Fibroblast of the aortic adventitia (primary cell): ENCODE measurements around the gene SLC39A9. TPM values are rescaled to one million over a fixed set of nuclear protein-coding genes. Genes with fewer than 3 reads are reported as not detected.

Experiments
- DNase-seq: peaks from one replicate; pipeline ENCODE4 v3.0.0-alpha.2; 2010; ENCODE audit warnings: low read depth
- H3K4me3 ChIP-seq: 2 replicates; pipeline ENCODE4 v1.5.1; 2011; ENCODE audit warnings: low read depth, mild to moderate bottlenecking, control low read depth, low read length, moderate library complexity
- total RNA-seq: library from RNA; depleted of rRNA; stranded (reverse); fragments of >200 nt; gene quantifications from 2 replicates; pipeline ENCODE4 v1.2.3, GENCODE V29; 2012; ENCODE audit warnings: low replicate concordance
- TF ChIP-seq, protein P1 (sequence below): IDR thresholded peaks from 2 replicates; pipeline ENCODE4 v1.5.1; 2011; ENCODE audit warnings: mild to moderate bottlenecking, low read length, control low read depth, inconsistent platforms; ENCODE audit not compliant: insufficient read depth

SLC39A9 gene
- total RNA-seq, 1 donor: 118 TPM

DNA sequence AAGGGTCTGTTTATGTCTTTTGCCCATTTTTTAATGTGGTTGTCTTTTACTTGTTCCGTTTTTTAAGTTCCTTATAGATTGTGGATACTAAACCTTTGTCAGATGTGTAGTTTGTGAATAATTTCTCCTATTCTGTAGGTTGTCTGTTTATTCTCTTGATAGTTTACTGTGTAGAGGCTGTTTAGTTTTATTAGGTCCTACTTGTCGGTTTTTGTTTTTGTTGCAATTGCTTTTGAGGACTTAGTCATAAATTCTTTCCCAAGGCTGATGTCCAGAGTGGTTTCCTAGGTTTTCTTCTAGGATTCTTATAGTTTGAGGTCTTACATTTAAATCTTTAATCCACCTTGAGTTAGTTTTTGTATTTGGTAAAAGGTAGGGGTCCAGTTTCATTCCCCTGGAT, 33.9 kb downstream of the SLC39A9 start:
- H3K4me3 ChIP-seq: no peak overlapping the region
- TF ChIP-seq, protein P1, sequence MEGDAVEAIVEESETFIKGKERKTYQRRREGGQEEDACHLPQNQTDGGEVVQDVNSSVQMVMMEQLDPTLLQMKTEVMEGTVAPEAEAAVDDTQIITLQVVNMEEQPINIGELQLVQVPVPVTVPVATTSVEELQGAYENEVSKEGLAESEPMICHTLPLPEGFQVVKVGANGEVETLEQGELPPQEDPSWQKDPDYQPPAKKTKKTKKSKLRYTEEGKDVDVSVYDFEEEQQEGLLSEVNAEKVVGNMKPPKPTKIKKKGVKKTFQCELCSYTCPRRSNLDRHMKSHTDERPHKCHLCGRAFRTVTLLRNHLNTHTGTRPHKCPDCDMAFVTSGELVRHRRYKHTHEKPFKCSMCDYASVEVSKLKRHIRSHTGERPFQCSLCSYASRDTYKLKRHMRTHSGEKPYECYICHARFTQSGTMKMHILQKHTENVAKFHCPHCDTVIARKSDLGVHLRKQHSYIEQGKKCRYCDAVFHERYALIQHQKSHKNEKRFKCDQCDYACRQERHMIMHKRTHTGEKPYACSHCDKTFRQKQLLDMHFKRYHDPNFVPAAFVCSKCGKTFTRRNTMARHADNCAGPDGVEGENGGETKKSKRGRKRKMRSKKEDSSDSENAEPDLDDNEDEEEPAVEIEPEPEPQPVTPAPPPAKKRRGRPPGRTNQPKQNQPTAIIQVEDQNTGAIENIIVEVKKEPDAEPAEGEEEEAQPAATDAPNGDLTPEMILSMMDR: no peak
- no peak for DNase-seq

DNA sequence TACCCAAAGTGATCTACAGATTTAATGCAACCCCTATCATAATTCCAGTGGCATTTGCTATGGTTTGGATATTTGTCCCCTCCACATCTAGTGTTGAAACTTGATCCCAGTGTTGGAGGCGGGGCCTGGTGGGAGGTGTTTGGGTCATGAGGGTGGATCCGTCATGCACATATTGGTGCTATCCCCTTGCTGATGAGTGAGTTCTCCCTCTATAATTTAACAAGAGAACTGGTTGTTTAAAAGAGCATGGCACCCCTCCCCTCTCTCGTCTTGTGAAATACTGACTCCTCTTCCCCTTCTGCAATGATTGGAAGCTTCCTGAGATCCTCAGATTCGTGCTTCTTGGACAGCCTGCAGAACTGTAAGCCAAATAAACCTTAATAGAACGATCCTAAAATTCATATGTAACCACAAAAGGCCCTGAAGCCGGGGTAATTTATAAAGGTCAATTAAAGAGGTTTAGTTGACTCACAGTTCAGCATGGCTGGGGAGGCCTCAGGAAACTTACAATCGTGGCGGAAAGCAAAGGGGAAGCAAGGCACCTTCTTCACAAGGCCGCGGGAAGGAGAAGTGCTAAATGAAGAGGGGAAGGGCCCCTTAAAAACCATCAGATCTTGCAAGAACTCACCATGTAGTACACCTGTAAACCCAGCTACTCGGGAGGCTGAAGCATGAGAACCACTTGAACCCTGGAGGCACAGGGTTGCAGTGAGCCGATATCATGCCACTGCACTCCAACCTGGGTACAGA, 41.2 kb downstream of the SLC39A9 start:
- no peak overlapping the region for H3K4me3 ChIP-seq
- TF ChIP-seq, protein P1: no peak
- no peak for DNase-seq

DNA sequence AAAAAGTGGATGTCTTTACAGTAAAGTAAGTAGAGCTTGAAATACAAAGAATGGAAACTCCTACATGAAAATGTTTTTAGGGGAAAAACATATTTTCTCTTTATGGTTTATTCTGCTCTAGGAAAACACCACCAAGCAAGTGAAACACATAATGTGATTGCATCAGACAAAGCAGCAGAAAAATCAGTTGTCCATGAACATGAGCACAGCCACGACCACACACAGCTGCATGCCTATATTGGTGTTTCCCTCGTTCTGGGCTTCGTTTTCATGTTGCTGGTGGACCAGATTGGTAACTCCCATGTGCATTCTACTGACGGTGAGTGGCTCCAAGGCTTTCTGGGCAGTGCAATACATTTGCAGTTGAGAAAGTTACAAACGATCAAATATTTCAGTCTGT, 43.5 kb downstream of the SLC39A9 start:
- no peak overlapping the region for H3K4me3 ChIP-seq
- peak; percentile 38 for DNase-seq
- TF ChIP-seq, protein P1: no peak

DNA sequence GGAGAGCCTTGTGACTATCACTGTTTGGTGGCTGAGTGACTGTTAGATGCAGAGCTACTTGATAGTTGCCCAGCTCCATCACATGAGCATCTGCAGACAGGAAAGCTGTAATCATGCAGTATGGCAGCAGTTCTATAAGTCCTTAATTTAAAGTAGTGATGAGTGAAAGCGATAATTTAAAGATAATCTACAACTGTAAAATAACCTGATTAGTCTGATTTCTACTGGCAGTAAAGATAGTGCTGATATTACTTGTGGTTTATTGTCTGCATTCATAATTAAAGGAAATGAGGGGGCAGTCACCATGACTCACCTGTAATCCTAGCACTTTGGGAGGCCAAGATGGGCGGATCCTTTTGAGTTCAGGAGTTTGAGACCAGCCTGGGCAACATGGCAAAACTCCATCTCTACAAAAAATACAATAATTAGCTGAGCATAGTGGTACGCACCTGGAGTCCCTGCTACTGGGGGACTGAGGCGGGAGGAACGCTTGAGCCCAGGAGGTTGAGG, 44.9 kb downstream of the SLC39A9 start:
- TF ChIP-seq, protein P1: no peak
- no peak overlapping the region for H3K4me3 ChIP-seq
- no peak for DNase-seq

DNA sequence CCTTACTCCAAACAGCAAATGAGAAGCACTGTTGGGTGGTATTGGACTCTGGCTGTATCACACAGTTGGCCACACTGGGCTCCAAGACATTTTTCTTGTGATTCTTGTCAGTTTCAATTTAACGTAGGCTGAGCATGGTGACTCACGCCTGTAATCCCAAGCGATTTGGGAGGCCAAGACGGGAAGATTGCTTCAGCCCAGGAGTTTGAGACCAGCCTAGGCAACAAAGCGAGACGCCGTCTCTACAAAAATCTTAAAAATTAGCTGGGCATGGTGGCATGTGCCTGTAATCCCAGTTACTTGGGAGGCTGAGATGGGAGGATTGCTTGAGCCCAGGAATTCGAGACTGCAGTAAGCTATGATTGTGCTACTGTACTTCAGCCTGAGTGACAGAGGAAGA, 50.7 kb downstream of the SLC39A9 start:
- no peak overlapping the region for H3K4me3 ChIP-seq
- no peak for DNase-seq
- TF ChIP-seq, protein P1: no peak

DNA sequence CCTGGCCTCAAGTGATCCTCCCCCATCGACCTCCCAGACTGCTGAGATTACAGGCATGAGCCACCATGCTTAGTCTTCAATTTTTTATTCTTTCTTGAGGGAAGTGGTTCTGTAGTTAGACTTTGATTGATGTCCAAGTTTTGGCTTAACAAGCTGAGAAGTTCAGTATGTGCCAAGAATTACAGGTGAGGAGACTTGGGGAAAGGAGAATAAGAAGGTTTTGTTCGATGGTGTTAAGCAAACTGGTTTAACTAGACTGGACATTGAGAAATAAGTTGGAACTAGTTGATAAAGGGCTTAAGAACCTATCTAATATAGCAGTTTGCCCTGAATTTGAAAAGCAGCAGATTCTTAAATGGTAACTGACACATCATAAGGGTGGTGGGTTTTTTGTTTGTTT, 53.4 kb downstream of the SLC39A9 start:
- TF ChIP-seq, protein P1: no peak
- no peak for DNase-seq
- H3K4me3 ChIP-seq: no peak overlapping the region
